GM10266 (cell line): ENCODE measurements around the gene ACBD5.
"Not testable (repeated sequence)": the region's sequence is repeated elsewhere in the genome, so short reads cannot be mapped to it uniquely, and the experiment has no call there.

Source experiments
- DNase-seq: peaks from one replicate; pipeline ENCODE4 v3.0.0; 2012; ENCODE audit errors: extremely low spot score
- CTCF ChIP-seq: IDR thresholded peaks from 2 replicates; pipeline ENCODE4 v1.5.1; 2012; ENCODE audit warnings: mild to moderate bottlenecking, low read depth; ENCODE audit not compliant: control insufficient read depth, insufficient read depth; ENCODE audit errors: missing control alignments

The ACBD5 gene

GRCh38 chr10:27245836-27246235 lies 5.2 kb upstream of the ACBD5 start:
- TF ChIP-seq CTCF: no peak
- DNase-seq: no peak

GRCh38 chr10:27244976-27245375 lies 4.4 kb upstream of the ACBD5 start:
- no peak for TF ChIP-seq CTCF
- DNase-seq: no peak

GRCh38 chr10:27242951-27243551 lies 2.5 kb upstream of the ACBD5 start:
- TF ChIP-seq CTCF: no peak
- peak; percentile 74 for DNase-seq

GRCh38 chr10:27242473-27242950 lies 1.9 kb upstream of the ACBD5 start:
- no peak for DNase-seq
- no peak for TF ChIP-seq CTCF

- TF ChIP-seq CTCF: no peak
Observed at GRCh38 chr10:27241652-27242472, 1.3 kb upstream of the ACBD5 start.

GRCh38 chr10:27241010-27241651 lies 534 bp upstream of the ACBD5 start:
- peak; percentile 29 for DNase-seq

More at GRCh38 chr10:27241652-27242472, 1.3 kb upstream of the ACBD5 start:
- DNase-seq: peak; percentile 87

GRCh38 chr10:27237531-27237930 lies 3.1 kb downstream of the ACBD5 start:
- DNase-seq: not testable (repeated sequence)

More at GRCh38 chr10:27241010-27241651, 534 bp upstream of the ACBD5 start:
- no peak for TF ChIP-seq CTCF

- DNase-seq: not testable (repeated sequence)
Observed at GRCh38 chr10:27236589-27237128, 3.9 kb downstream of the ACBD5 start.
